NCI-H510A treated with DMSO at 0.1 percent for 48 hours (cell line): ENCODE measurements around the gene HOXB4.

Experiments used
- DNase-seq: peaks from one replicate; lab custom pipeline; 2025; lab: John Stamatoyannopoulos, UW

The HOXB4 gene

DNA sequence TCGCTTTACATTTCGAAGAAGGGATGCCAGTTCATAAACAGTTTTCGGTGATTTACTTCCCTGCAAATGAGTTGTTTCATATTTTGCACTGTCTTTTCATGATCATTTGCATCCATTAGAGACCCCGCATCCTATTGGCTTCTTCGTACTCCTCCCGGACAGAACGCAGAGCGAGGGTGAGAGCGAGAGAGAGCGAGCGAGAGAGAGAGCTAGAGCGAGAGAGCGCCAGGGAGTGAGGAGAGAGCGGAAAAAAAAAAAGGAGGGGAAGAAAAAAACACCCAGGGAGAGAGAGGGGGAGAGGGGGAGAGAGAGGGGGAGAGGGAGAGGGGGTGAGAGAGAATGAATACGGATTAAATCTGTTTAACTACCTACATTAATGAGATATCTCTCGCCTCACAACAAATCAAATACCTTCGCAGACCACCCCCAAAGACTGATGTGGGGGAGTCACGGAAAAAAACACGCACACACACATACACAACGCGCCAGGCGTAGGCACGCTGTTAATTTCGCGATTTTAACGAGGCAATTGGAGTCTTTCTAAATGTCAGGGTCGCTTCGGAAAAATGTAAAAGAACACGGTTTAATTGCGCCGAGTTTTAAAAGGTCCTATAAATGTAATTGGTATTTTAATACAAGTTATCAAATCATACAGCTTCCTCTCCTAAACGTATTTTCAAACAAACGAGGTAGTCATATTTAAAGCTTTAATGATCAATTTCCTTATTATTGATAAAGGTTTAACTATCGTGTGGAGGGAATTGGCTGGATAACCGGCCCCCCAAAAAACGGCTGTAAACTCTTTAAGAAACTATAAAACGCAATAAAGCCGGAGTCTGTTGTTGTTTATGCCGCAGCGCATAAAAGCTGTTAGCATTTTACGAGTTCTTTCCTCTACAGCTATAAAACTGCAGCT lies 37.2 kb upstream of the HOXB4 start, which contains the start of gene HOXB8:
HOXB8 (minus strand) TSS at position 246 of the 916 bp plus-strand sequence. CDS start 588 bp downstream, outside the sequence.
- DNase-seq, result no peak

DNA sequence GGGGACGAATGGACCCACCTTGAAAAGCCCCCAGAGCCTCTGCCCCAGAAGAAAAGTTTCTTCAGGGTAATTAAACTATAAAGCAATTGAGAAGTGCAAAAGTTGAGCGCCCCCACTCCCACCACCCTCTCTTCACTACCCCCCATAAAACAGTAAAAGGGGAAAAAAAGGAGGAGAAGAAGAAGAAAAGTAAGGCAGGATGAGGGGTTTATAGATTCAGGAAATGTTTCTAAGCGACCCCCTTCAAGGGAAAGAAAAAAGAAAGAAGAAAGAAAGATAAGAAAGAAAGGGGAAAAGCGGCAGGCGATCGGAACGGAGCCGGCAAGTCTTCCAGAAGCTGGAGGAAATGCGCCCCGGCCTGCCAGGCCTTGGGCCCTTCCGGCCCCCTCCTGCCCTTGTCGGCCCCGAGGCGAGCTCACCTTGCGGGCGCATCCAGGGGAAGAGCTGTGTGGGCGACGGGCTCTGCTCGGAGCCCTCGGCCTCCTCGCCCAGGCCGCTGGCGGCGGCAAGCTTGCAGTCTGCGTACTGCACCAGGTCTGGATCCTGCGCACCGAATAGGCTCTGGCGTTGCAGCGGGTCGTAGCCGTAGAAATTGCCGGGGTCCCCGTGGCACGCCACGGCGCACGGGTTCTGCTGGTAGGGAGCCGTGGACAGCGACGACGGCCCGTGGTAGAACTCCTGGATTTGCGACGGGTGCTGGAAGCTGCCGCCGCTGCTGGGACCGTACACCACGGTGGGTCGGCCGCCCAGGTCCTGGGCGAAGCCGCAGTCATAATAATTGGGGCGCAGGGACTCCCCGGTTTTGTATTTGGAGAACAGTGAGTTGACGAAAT lies 35.9 kb upstream of the HOXB4 start:
- no peak for DNase-seq

DNA sequence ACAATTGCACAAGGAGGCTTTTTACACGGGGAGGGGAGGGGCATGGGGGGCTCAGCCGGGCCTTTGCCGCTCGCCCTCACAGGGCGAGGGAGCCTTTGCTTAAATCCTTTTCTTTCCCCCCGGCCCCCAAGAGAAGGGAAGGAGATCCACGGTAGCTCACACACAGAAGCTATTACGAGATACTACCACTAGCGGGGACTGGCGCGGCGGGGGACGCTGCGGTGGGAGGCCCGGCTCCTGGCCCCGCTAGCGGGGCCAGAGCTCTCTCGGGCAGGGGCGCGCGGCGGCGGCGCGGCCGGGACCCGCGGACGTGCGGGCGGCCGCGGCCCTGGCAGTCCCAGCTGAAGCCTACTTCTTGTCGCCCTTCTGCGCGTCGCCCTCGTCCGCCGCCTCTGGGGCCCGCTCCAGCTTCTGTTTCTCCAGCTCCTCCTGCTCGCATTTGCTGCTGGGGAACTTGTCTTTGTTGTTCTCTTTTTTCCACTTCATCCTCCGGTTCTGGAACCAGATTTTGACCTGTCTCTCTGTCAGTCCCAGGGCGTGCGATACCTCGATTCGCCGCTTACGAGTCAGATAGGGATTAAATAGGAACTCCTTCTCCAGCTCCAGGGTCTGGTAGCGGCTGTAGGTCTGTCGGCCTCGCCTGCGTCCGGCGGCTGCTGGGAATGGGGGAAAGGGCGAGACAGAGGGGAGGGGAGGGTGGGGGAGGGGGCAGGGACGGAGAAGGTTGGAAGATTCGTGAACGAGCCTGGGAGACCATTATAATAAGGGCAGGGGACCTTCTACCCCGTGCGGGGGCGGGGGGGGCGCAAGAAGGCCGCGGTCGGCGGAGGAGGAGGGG lies 34.9 kb upstream of the HOXB4 start:
- DNase-seq, result no peak

DNA sequence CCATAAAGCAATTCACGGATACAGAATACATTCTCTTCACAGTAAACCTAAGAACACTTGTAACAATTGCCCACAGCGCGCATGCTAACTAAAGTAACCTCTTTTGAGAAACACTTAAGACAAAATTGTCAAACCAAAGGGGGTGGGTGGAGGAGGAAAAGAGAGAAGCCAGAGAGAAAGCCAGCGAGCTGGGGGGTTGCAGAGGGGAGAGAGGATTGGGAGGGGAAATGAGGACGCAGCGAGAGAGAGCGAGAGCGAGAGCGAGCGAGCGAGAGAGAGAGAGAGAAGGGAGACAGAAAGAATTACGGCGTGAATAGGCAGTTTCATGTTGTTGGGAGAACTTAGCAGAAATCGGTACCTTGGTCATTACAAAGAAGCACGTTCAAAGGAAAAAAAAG lies 34.3 kb upstream of the HOXB4 start:
- DNase-seq, result no peak

DNA sequence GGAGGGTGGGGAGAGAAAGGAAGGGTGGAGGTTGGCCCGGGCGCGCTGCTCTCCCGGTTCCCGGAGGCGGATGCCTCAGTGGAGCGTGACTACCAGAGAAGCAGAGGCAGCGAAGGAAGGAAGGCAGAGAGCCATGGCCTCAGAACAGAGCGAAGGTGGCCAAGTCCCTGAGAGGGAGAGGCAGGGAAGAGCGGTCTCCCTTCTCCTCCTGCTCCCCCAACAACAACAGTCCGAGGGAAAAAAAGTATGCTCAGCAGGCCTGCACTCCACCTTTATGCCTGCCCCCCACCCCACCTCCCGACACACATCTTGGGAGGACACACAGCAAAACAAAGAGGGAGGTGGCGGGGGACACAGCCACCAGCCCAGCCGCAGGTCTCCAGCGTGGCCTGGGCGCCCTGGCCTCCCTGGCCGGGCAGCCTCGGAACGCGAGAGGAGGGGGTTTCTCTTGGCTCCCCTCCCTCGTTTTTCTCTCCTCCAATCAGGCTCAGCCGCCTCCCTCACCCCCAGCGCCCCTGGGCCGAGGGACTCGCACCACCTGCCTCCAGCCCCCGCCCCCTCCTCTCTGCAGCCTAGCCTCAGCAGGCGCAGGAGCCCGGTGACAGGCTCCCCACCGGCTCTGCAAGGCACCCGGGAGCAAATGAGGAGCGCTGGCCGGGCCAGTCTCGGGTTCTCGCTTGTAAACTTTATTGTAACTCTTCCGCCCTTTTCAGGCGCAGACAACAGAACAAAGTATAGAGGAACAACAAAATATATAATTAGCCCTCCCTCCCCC lies 33.7 kb upstream of the HOXB4 start:
- peak; percentile 94 for DNase-seq

DNA sequence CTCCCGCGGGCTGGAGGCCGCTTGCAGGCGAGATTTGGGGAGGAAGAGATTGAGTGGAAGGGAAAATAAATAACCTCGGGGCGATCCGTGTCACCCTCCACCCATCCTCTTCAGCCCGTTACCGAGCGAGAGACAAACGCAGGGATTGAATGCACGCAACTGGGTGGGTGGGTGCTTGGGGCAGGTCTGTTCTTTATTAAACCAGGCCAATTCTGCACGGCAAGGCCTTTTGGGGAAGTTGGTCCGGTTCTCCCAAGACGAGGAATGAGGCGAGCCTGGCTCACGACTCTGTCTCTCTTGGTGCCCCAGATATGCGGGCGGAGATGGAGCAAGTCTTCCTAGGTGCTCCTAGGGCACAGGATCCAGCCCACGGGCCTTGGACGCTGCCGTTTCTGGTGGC lies 33.1 kb upstream of the HOXB4 start:
- no peak for DNase-seq

DNA sequence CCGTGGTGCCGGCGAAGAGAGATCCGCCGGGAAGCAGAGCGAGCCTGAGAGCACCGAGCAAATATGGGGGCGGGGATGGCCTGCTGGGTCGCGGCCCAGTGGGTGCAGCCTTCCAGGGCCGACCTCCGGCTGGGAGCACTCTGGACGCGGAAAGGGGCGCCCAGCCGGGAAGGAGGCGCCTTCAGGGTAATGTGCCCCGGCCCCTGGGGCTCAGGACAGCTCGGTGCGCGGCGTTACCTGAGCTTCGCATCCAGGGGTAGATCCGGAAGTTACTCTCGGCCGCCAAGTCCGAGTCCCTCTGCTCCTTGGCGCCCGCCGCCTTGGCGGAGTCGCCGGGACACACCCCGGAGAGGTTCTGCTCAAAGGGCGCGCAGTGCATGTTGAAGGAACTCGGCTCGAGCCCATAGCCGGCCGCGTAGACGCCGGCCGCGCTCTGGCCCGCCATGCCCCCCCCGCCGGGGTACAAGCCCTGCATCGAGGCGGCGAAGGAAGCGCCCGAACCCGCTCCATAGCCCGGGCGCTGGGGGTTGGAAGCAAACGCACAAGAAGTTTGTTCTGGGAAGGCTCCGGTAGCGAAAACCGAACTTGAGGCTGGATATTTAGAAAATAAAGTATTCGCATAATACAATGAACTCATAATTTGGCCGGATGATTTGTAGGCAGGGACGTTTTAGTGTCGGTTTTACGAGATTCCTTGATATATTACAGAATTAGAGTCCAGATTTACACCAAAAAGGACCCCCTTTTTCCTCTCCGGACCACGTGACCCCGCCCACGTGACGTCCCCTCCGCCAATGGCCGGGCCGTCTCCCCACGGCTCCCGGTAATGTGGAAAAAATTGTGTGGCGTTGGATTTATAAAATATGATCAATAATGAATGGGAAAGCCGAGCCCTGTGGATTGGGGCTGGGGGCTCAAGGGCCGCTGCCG lies 32.4 kb upstream of the HOXB4 start, which contains the start of gene HOXB7:
HOXB7 (minus strand) TSS at position 736 of the 930 bp plus-strand sequence; CDS start at position 637, 99 bp downstream.
- no peak for DNase-seq

DNA sequence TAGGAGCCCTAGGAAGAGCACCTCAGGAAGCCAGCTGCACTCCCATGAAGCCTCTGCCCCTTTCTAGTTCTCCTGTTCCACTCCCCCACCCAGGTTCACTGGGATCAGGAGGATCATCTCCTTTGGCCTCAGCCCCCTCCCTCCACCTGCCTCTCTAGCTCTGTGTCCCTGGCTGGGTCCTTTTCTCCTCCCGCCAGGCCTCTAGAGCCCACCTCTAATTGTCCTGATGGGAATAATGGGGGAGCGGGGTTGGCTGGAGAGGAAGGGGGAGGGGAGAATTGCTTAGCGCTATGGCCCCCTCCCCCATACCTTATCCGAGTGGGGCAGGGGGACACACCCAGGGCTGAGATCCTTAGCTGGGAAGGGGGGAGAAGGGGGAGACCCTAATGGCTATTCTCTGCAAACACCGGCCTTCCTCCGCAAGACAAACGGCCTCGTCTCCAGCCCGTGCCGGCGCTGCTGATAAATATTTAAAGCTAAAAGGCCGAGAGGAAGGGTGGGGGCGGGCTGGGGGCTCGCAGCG lies 31.7 kb upstream of the HOXB4 start:
- no peak for DNase-seq

DNA sequence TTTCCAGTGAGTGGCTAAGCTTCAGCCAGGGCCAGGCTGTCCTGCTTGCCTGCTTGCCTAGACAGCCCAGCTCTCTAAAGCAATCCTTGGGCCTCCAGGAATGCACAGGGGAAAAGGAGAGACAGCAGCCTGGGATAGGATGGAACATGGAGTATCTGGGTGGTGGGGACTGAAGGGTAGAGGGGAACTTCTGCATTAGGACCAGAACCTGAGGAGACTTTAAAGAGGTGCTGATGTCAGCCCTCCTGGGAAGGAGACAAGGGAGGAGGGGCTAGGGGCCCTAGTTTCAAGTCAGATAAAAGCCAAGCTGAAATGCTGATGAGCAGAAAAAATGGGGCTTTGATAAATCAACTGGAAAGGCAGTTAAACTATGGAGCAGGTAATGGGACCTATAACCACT lies 30.9 kb upstream of the HOXB4 start:
- no peak for DNase-seq

DNA sequence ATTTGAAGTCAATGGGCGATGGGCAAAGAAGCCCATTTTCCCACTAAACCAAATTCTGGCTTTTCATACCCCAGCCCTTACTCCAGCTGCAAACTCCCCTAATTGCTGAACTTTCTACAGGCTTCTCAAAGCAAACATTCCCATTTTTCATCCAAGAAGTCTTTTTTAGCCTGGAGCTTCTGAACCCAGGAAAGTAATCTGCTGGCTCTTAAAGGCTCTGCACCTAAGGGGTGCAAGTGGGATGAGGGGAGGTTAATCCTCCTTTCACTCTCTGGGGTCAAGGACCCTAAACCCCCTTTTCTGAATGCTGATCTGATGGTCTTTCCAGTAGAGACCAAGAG lies 30.3 kb upstream of the HOXB4 start:
- DNase-seq, result no peak

DNA sequence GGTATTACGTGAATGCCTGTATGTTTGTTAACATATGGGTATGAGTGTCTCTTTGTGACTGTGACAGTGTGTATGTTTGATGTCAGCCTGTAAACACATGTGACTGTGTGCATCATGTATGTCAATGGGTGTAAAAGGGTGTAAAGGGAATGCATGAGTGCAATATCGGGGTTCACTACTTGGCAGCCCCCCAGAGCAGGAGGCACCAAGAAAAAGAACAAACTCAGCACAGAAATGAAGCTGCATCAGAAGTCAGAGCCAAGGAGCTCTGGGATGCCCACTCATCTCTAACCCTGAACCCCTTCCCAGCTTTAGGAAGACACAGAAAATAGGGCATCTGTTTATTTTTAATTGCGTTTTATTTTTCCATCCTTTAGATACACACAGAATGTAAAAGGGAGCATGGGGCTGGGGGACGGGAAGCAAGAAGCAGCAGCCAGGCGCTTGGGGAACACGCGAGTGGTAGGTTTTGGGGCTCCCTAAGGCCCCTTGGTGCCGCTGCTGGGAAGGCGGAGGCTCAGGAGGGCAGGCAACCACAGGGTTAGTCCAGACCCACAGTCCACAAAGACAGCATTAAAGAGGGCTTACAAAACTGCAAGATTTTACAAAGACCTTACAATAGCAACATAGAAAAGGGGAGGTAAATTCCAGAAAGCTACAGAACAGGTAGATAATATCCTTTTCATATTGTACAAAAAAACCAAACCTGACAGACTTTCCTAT lies 28.9 kb upstream of the HOXB4 start:
- no peak for DNase-seq

DNA sequence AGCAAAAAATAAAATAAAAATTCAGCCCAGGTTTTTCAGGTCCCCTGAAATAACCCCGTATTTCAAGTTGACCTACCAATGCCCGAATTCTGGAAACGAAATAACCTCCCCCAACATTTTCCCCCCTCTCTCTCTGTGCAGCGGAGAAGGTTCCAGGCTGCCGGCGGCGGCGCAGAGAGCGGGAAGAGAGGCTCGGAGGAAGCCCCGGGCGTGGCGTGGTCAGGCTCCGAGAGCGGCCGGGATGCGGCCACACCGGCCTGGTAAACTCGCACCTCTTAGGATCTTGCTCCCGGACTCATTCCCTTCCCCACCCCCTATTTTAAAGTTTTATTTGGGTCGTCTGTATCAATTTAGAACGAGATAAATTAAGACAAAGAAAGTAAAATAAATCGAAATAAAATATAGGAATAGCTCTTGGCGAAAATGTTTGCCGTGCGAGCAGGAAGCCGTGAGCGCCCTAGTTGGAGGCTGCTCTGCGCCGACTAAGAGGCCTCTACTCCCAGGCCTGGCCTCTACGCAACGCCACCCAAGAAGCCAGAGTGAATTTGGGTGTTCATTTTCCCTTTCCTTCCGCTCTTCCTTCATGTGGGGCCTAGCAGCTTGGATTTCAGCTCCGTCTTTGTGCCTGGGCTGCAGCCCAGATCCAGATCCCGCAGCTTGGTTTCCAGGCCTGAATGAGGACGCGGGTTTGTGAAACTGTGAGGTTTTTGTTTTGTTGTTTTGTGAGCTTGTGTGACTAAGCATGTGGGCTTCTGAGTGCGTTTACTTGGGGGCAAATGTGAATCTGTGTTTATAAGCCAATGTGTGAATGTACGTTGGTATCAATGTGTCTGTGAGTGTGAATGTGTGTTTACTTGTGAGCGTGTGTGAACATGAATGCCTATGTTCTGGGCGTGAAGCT lies 28.1 kb upstream of the HOXB4 start:
- no peak for DNase-seq

DNA sequence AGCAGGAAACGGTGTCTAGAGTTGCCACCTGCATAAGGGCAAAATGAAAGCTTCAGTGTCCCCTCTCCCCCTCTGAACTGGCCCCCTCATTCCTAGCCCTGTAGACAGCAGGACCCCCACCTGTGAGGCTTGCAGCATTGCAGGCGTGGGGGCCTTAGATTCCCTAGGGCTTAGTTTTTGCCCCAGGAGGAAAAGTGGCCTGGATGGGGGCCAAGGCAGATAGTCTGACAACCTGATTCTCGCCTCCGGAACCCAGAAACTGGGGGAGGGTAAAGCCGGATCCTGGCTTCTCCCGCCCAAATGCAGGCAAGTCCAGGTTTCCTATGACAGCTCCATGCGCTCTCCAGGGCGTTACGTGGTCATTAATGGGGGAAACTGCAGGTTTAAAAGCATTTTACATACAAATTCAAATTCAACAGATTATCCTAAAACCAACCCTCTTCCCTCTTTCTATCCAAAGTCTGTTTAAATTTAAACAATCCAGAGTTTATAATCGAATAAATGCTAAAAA lies 27.3 kb upstream of the HOXB4 start:
- DNase-seq, result no peak

DNA sequence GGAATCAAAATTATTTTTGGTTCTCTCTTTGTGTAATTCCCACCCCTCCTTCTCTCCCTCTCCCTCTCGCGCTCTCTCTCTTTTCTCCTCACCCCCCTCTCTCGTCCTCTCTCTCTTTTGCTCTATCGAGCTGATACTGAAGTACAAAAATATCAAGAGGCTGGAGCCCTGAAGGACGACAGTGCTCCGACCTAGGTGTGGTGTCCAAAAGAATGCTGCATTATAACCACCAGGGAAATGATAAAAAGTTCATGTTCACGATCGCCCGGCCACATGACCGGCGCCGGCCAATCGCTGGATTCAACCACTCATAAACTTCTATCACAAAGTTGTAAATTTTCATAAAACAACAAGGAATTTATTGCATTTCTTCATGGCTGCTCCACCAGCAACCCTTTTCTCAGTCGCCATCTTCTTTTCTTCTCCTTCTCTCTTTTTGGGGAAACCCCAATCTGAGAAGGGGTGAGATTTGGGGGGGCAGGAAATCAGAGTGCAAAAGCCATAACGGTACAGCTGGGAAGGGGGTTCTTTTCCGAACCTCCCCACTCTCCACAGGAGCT lies 26.7 kb upstream of the HOXB4 start, which contains the start of gene HOXB6:
HOXB6 (minus strand) TSS at position 217 of the 560 bp plus-strand sequence. CDS start 6,836 bp downstream, outside the sequence.
- DNase-seq, result no peak

DNA sequence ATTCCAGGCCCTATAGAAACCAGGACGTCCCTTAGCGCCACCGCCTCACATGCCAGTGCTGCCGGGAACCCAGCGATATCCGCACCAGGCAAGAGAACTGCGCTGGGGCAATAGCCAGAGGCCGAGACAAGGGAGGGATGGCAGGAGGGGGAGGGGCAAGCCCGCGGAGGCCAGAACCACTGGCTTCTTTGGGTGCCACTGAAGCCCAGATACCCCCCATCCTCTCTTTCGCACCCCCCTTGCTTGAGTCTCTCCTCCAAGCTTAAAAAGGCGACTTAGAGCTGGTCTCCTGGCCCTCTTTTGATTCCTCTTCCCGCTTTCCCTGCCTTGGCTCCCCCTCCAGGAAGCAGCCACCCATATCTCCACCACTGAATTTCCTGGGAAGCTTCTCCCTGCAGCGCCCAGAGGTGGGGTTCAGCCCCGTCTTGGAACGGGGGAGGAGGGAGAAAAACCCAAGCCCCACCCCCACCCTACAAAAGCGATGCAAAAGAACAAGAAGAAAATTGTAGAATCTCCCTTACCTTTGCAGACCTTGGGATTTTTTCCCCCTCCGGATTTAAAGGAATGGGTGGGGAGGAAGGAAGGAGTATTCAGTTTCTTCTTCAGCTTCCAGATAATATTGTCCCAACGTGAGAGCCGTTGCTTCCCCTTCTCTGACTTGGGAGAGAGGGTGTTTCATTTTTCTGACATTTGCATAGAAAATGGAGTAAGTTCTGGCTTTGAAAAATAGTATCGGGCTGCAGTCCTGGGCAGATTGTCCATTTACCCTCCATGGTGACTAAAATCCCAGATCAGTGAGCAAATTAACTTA lies 26.0 kb upstream of the HOXB4 start:
- no peak for DNase-seq
